ENCODE results near the gene MAN1C1. TPM values are rescaled to one million over a fixed set of nuclear protein-coding genes. Genes with fewer than 3 reads are reported as not detected.

The MAN1C1 gene
- total RNA-seq, 1 donor from 2014 or later: 64.7 TPM

DNA sequence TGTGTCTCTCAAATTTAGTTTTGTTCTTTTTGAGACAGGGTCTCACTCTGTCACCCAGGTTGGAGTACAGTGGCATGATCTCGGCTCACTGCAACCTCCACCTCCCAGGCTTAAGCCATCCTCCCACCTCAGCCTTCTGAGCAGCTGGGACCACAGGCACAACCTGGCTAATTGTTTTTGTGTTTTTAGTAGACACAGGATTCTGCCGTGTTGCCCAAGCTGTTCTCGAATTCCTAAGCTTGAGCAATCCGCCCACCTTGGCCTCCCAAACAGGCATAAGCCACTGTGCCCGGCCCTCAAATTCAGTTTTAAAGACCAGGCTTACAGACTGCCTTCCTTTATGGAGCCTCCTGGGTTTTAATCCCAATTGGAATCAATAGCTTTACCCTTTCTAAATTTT, 99.7 kb downstream of the MAN1C1 start:
- DNase-seq (ENCODE audit: extremely low spot score, unreplicated experiment): no peak
- peaks cover 6% of the 10 kb centered on the region for H3K9me3 Mint-ChIP-seq (ENCODE audit: unreplicated experiment)
- H3K27me3 Mint-ChIP-seq (ENCODE audit: unreplicated experiment): no peaks in the 10 kb centered on the region
- peaks cover 15% of the 10 kb centered on the region for H3K36me3 Mint-ChIP-seq (ENCODE audit: unreplicated experiment)
- H3K27ac Mint-ChIP-seq (ENCODE audit: unreplicated experiment): no peak overlapping the region
- peaks cover 53% of the 10 kb centered on the region for H3K4me1 Mint-ChIP-seq (ENCODE audit: unreplicated experiment)
- TF ChIP-seq, protein P1, sequence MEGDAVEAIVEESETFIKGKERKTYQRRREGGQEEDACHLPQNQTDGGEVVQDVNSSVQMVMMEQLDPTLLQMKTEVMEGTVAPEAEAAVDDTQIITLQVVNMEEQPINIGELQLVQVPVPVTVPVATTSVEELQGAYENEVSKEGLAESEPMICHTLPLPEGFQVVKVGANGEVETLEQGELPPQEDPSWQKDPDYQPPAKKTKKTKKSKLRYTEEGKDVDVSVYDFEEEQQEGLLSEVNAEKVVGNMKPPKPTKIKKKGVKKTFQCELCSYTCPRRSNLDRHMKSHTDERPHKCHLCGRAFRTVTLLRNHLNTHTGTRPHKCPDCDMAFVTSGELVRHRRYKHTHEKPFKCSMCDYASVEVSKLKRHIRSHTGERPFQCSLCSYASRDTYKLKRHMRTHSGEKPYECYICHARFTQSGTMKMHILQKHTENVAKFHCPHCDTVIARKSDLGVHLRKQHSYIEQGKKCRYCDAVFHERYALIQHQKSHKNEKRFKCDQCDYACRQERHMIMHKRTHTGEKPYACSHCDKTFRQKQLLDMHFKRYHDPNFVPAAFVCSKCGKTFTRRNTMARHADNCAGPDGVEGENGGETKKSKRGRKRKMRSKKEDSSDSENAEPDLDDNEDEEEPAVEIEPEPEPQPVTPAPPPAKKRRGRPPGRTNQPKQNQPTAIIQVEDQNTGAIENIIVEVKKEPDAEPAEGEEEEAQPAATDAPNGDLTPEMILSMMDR (IDR thresholded peaks at IDR 0.05): no peak
- H3K4me3 Mint-ChIP-seq (ENCODE audit: unreplicated experiment): no peak overlapping the region

DNA sequence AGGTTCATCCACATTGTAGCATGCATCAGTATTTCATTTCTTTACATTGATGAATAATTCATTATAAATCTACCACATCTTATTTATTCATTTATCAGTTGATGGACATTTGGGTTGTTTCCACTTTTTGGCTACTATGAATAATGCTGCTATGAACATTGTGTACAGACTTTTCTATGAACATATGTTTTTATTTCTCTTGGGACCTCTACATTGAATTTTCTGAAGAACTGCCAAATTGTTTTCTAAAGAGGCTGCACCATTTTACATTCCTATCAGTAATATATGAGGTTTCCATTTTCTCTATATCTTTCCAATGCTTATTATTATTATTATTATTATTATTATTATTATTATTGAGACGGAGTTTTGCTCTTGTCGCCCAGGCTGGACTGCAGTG, 102.1 kb downstream of the MAN1C1 start:
- TF ChIP-seq, protein P1 (IDR thresholded peaks at IDR 0.05): no peak
- H3K36me3 Mint-ChIP-seq (ENCODE audit: unreplicated experiment): peaks cover 16% of the 10 kb centered on the region
- H3K27me3 Mint-ChIP-seq (ENCODE audit: unreplicated experiment): peaks cover 18% of the 10 kb centered on the region
- H3K4me3 Mint-ChIP-seq (ENCODE audit: unreplicated experiment): no peak overlapping the region
- peaks cover 6% of the 10 kb centered on the region for H3K9me3 Mint-ChIP-seq (ENCODE audit: unreplicated experiment)
- H3K27ac Mint-ChIP-seq (ENCODE audit: unreplicated experiment): peak overlapping the region; percentile 5
- peaks cover 33% of the 10 kb centered on the region for H3K4me1 Mint-ChIP-seq (ENCODE audit: unreplicated experiment)
- no peak for DNase-seq (ENCODE audit: extremely low spot score, unreplicated experiment)

DNA sequence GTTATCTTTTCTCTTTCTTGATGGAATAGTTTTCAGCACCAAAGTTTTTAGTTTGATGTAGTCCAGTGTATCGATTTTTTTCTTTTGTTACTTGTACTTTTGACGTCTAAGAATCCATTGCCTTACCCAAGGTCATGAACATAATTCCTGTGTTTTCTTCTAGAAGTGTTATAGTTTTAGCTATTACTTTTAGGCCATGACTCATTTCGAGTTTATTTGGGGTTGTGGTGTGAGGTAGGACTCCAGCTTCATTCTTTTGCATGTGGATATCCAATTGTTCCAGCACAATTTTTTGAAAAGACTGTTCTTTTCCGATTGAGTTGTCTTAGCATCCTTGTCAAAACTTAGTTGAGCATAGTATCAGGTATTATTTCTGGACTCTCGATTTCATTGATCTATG, 104.0 kb downstream of the MAN1C1 start:
- H3K27ac Mint-ChIP-seq (ENCODE audit: unreplicated experiment): no peak overlapping the region
- peaks cover 18% of the 10 kb centered on the region for H3K36me3 Mint-ChIP-seq (ENCODE audit: unreplicated experiment)
- peaks cover 20% of the 10 kb centered on the region for H3K4me1 Mint-ChIP-seq (ENCODE audit: unreplicated experiment)
- H3K4me3 Mint-ChIP-seq (ENCODE audit: unreplicated experiment): no peak overlapping the region
- H3K27me3 Mint-ChIP-seq (ENCODE audit: unreplicated experiment): peaks cover 18% of the 10 kb centered on the region
- no peak for DNase-seq (ENCODE audit: extremely low spot score, unreplicated experiment)
- H3K9me3 Mint-ChIP-seq (ENCODE audit: unreplicated experiment): peaks cover 6% of the 10 kb centered on the region
- TF ChIP-seq, protein P1 (IDR thresholded peaks at IDR 0.05): no peak

DNA sequence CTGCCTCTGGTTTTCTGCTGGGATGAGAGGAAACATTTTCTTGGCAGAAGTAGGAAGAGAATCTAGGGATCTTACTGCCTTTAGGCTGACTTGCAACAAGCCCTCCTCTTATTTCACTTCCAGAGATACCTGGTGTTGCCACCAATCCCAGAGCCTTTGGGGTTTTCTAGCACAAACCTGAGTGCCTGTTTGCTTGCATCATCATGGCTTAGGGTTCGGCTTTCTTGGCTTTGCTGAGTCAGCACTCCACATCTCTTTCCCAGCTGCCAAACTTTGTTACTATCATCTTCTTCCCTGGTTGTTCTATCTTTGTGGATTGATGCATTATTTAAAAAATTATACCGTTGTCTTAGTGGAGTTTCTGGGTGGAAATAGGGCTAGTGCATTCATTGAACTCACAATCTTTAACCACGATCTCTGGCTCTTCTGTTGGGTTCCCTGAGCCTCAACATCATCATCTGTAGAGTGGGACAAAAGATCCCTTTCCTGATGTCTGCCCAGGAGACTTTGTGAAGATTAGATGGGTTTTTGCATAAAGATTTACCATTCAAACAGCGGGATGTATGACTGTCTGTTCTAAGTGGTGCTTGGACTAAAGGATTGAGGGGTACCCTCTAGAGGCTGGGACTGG, 106.8 kb downstream of the MAN1C1 start:
- Mint-ChIP-seq H3K4me3 (ENCODE audit: unreplicated experiment) (no peak overlapping the region), H3K9me3 (ENCODE audit: unreplicated experiment) (peaks cover 1% of the 10 kb centered on the region), H3K4me1 (ENCODE audit: unreplicated experiment) (peaks cover 36% of the 10 kb centered on the region), H3K36me3 (ENCODE audit: unreplicated experiment) (peaks cover 11% of the 10 kb centered on the region), H3K27me3 (ENCODE audit: unreplicated experiment) (peaks cover 18% of the 10 kb centered on the region), H3K27ac (ENCODE audit: unreplicated experiment) (no peak overlapping the region)
- TF ChIP-seq, protein P1 (IDR thresholded peaks at IDR 0.05): no peak
- no peak for DNase-seq (ENCODE audit: extremely low spot score, unreplicated experiment)

DNA sequence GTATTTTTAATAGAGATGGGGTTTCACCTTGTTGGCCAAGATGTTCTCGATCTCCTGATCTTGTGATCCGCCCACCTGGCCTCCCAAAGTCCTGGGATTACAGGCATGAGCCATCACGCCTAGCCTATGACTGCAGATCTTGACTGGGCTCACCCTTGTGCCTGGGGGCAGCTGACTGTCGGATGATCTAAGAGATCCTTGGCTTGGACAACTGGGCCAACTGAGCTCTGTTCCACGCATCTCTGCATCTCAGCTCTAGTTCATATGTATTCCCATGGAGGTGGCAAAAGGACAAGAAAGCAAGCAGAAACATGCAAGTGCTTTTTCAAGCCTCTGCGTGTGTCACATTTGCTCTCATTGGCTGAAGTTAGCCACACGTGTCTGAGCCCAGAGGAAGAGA, 107.6 kb downstream of the MAN1C1 start:
- no peak overlapping the region for H3K27ac Mint-ChIP-seq (ENCODE audit: unreplicated experiment)
- H3K27me3 Mint-ChIP-seq (ENCODE audit: unreplicated experiment): peaks cover 18% of the 10 kb centered on the region
- H3K4me1 Mint-ChIP-seq (ENCODE audit: unreplicated experiment): peaks cover 36% of the 10 kb centered on the region
- H3K36me3 Mint-ChIP-seq (ENCODE audit: unreplicated experiment): peaks cover 9% of the 10 kb centered on the region
- H3K4me3 Mint-ChIP-seq (ENCODE audit: unreplicated experiment): no peak overlapping the region
- H3K9me3 Mint-ChIP-seq (ENCODE audit: unreplicated experiment): no peaks in the 10 kb centered on the region
- DNase-seq (ENCODE audit: extremely low spot score, unreplicated experiment): no peak
- TF ChIP-seq, protein P1 (IDR thresholded peaks at IDR 0.05): no peak

Data from osteocyte (in vitro differentiated cells).